Astrocyte (in vitro differentiated cells and primary cell): ENCODE data around the gene NDUFV1. TPM values are rescaled to one million over a fixed set of nuclear protein-coding genes. Genes with fewer than 3 reads are reported as not detected.
A peak's percentile ranks its signal among the peaks of the same experiment; 100 is the strongest.

Experiments used
- DNase-seq: peaks from one replicate; pipeline ENCODE4 v3.0.0-alpha.2; 2010; ENCODE audit warnings: low read depth
- FAIRE-seq: peaks from 2 replicates; lab custom pipeline; 2011; peaks lifted over from hg19 to GRCh38; lab: Jason Lieb, UNC
- H2AFZ ChIP-seq: 2 replicates; pipeline ENCODE4 v1.6.0; 2012; ENCODE audit warnings: low read depth, low read length, inconsistent platforms
- H3K27ac ChIP-seq: 2 replicates; pipeline ENCODE4 v1.5.1; 2011; ENCODE audit warnings: low read depth, low read length, inconsistent platforms
- H3K27me3 ChIP-seq: 2 replicates; pipeline ENCODE4 v1.6.0; 2011; ENCODE audit warnings: low read length, inconsistent platforms; ENCODE audit not compliant: insufficient read depth
- H3K36me3 ChIP-seq: 2 replicates; pipeline ENCODE4 v1.5.1; 2011; ENCODE audit warnings: low read length, inconsistent platforms; ENCODE audit not compliant: insufficient read depth
- H3K4me1 ChIP-seq: 2 replicates; pipeline ENCODE4 v1.5.1; 2011; ENCODE audit warnings: low read length, inconsistent platforms; ENCODE audit not compliant: insufficient read depth
- H3K4me2 ChIP-seq: 2 replicates; pipeline ENCODE4 v1.6.0; 2012; ENCODE audit warnings: low read length, inconsistent platforms
- H3K4me3 ChIP-seq: 2 replicates; pipeline ENCODE4 v1.5.1; 2011; ENCODE audit warnings: low read depth, mild to moderate bottlenecking, low read length, inconsistent platforms; ENCODE audit not compliant: insufficient read depth
- H3K79me2 ChIP-seq: 2 replicates; pipeline ENCODE4 v1.6.0; 2012; ENCODE audit warnings: mild to moderate bottlenecking, low read length, inconsistent platforms; ENCODE audit not compliant: insufficient read depth
- H3K9ac ChIP-seq: 2 replicates; pipeline ENCODE4 v1.6.0; 2012; ENCODE audit warnings: mild to moderate bottlenecking, low read length, inconsistent platforms
- H3K9me3 ChIP-seq: 2 replicates; pipeline ENCODE4 v1.5.1; 2012; ENCODE audit warnings: low read depth, mild to moderate bottlenecking, low read length, inconsistent platforms; ENCODE audit not compliant: insufficient read depth
- H4K20me1 ChIP-seq: 2 replicates; pipeline ENCODE4 v1.6.0; 2012; ENCODE audit warnings: low read length, inconsistent platforms; ENCODE audit not compliant: insufficient read depth
- H3K27ac Mint-ChIP-seq: one replicate; pipeline ENCODE4 v1.8.0; 2021; ENCODE audit warnings: mild to moderate bottlenecking, mixed read lengths; ENCODE audit not compliant: unreplicated experiment
- H3K27me3 Mint-ChIP-seq: one replicate; pipeline ENCODE4 v1.8.0; 2021; ENCODE audit warnings: low read depth, mixed read lengths; ENCODE audit not compliant: unreplicated experiment
- H3K36me3 Mint-ChIP-seq: one replicate; pipeline ENCODE4 v1.8.0; 2021; ENCODE audit warnings: low read depth, mixed read lengths; ENCODE audit not compliant: unreplicated experiment
- H3K4me1 Mint-ChIP-seq: one replicate; pipeline ENCODE4 v1.8.0; 2021; ENCODE audit warnings: low read depth, mixed read lengths; ENCODE audit not compliant: unreplicated experiment
- H3K4me3 Mint-ChIP-seq: one replicate; pipeline ENCODE4 v1.8.0; 2021; ENCODE audit warnings: mild to moderate bottlenecking, moderate library complexity, mixed read lengths; ENCODE audit not compliant: unreplicated experiment
- H3K9me3 Mint-ChIP-seq: one replicate; pipeline ENCODE4 v1.8.0; 2021; ENCODE audit warnings: mild to moderate bottlenecking, mixed read lengths; ENCODE audit not compliant: unreplicated experiment
- CTCF ChIP-seq: IDR thresholded peaks from 2 replicates; pipeline ENCODE4 v1.5.1; 2011; ENCODE audit warnings: low read depth, mild to moderate bottlenecking, inconsistent platforms, low read length, moderate library complexity; ENCODE audit not compliant: insufficient read depth
- EZH2 ChIP-seq: IDR thresholded peaks from 2 replicates; pipeline ENCODE4 v1.6.1; 2012; ENCODE audit warnings: mild to moderate bottlenecking, low read length, inconsistent platforms; ENCODE audit not compliant: insufficient read depth
- total RNA-seq: library from RNA; stranded (reverse); gene quantifications from 2 replicates; pipeline ENCODE4 v1.2.1, GENCODE V29; 2021

The NDUFV1 gene
- total RNA-seq, 1 donor from 2014 or later, result 117 TPM

- Histone ChIP-seq H3K9me3 (no peaks in the 10 kb centered on the region), H3K79me2 (peaks cover 34% of the 10 kb centered on the region), H3K9ac (no peak overlapping the region), H3K36me3 (peaks cover 1% of the 10 kb centered on the region), H4K20me1 (peaks cover 27% of the 10 kb centered on the region), H3K4me2 (no peak overlapping the region), H2AFZ (no peak overlapping the region), H3K27ac (no peak overlapping the region), H3K4me3 (no peak overlapping the region), H3K4me1 (peaks cover 21% of the 10 kb centered on the region), H3K27me3 (peaks cover 18% of the 10 kb centered on the region)
- H3K4me1 Mint-ChIP-seq, result peaks cover 32% of the 10 kb centered on the region
- H3K27me3 Mint-ChIP-seq, result peaks cover 4% of the 10 kb centered on the region
- DNase-seq (no peak), FAIRE-seq (no peak)
- TF ChIP-seq CTCF, result no peak
- TF ChIP-seq EZH2, result no peak
- H3K36me3 Mint-ChIP-seq, result peaks cover 18% of the 10 kb centered on the region
- no peaks in the 10 kb centered on the region for H3K9me3 Mint-ChIP-seq
- H3K4me3 Mint-ChIP-seq, result peak overlapping the region; percentile 79
- H3K27ac Mint-ChIP-seq, result peak overlapping the region; percentile 78
Observed at GRCh38 chr11:67582011-67582410, 24.7 kb upstream of the NDUFV1 start.

- H3K4me1 Mint-ChIP-seq, result peaks cover 36% of the 10 kb centered on the region
Observed at GRCh38 chr11:67583247-67584204, 23.2 kb upstream of the NDUFV1 start, which contains the start of gene GSTP1. Gene GSTP1, plus strand, starts transcription at chr11:67583812. Its CDS starts 32 bp downstream, at chr11:67583844.

More at GRCh38 chr11:67583247-67584204, 23.2 kb upstream of the NDUFV1 start, which contains the start of gene GSTP1:
- FAIRE-seq, result no peak
- Histone ChIP-seq H3K36me3 (peaks cover 8% of the 10 kb centered on the region), H2AFZ (peak within 1 kb of the TSS; percentile 75), H3K9me3 (no peaks in the 10 kb centered on the region), H3K9ac (peak within 1 kb of the TSS; percentile 93), H4K20me1 (peaks cover 39% of the 10 kb centered on the region), H3K27ac (peak within 1 kb of the TSS; percentile 82), H3K79me2 (peaks cover 34% of the 10 kb centered on the region), H3K4me2 (peak within 1 kb of the TSS; percentile 88), H3K27me3 (peaks cover 18% of the 10 kb centered on the region), H3K4me3 (peak within 1 kb of the TSS; percentile 77), H3K4me1 (peaks cover 21% of the 10 kb centered on the region)
- peak; percentile 76 for DNase-seq
- peaks cover 28% of the 10 kb centered on the region for H3K36me3 Mint-ChIP-seq
- H3K4me3 Mint-ChIP-seq, result peak within 1 kb of the TSS; percentile 92
- H3K27ac Mint-ChIP-seq, result peak within 1 kb of the TSS; percentile 97
- H3K27me3 Mint-ChIP-seq, result no peaks in the 10 kb centered on the region
- TF ChIP-seq EZH2 (no peak), CTCF (peak; percentile 43)
- H3K9me3 Mint-ChIP-seq, result no peaks in the 10 kb centered on the region
